Measurements from ENCODE around the gene GTF3C6. TPM values are rescaled to one million over a fixed set of nuclear protein-coding genes. Genes with fewer than 3 reads are reported as not detected.
A peak's percentile ranks its signal among the peaks of the same experiment; 100 is the strongest.
"Not testable (repeated sequence)": the region's sequence is repeated elsewhere in the genome, so short reads cannot be mapped to it uniquely, and the experiment has no call there.

Gene GTF3C6, protein sequence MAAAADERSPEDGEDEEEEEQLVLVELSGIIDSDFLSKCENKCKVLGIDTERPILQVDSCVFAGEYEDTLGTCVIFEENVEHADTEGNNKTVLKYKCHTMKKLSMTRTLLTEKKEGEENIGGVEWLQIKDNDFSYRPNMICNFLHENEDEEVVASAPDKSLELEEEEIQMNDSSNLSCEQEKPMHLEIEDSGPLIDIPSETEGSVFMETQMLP
- total RNA-seq, result 96.6 TPM
- long read RNA-seq, transcript GTF3C6-201 (6 exons, 952 nt), result major isoform, 98 of 106 reads
- long read RNA-seq, partial matches to known transcripts, result 2 of 106 reads
- long read RNA-seq, other reads (novel, unspliced or antisense), result 6 of 106 reads

DNA sequence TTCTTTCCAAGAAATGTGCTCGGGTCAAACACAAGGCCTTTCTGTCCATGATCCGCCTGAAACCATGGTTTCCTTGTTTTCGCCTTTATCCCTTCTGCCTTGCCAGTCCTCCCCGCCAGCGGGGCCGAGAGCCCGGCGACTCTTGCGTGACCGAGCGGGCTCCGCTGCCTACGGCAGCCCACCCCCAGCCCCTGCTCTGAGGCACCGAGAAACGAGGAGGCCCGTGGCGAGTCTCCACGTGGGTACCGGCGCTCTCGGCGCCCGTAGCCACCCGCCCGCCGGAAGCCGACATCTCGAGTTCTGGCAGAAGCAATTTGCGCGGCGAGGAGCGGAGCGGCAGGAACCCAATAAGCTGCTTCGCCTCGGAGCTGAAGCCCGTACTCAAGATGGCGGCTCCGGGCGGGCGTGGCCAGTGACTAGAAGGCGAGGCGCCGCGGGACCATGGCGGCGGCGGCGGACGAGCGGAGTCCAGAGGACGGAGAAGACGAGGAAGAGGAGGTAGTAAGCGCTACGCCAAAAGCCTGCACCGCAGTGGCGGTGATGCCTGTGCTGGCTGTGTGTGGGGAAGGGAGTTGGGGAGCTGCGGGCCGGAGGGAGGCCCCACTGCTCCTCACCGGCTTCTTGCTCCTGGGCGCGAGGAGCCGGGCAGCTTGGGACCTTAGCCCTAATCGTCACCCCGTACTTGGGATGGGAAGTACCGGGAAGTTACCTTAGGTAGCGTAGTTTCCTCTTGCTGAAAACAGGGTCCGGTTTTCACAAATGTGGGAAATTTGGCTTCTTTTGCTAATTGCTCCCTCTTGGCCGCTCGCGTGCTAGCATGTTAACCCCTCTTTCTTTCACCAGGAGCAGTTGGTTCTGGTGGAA is at the start of gene GTF3C6:
Gene GTF3C6, plus strand, starts transcription at position 378 of the 864 bp plus-strand sequence. Its CDS starts 64 bp downstream, at position 442.
- peak; percentile 97 for DNase-seq (ENCODE audit: low spot score)
- intact Hi-C loops (cut with DNase I), result loop anchor here (2.0 to 5.0 kb wide), 3 partner anchors 22 to 142 kb away; no protein-coding TSS in a partner anchor

DNA sequence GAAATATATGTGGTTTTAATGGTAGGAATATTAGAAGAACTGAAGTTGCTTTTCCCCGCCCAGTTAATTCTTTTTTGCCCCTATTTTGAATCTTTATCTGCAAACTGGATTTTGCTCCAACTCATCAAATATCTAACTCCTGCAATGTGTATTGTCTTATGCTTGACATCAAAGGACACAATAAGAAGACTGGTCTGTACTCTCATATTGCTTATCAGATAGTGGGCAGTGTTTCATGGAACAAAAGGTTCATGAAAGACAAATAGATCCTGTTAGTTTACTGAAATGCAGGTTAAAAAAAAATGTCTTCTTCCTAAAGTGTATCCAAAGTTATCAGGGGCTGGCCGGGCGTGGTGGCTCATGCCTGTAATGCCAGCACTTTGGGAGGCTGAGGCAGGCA is 27.7 kb upstream of the GTF3C6 start:
- no peak for DNase-seq (ENCODE audit: low spot score)
- intact Hi-C loops (cut with DNase I), result no loop called here

DNA sequence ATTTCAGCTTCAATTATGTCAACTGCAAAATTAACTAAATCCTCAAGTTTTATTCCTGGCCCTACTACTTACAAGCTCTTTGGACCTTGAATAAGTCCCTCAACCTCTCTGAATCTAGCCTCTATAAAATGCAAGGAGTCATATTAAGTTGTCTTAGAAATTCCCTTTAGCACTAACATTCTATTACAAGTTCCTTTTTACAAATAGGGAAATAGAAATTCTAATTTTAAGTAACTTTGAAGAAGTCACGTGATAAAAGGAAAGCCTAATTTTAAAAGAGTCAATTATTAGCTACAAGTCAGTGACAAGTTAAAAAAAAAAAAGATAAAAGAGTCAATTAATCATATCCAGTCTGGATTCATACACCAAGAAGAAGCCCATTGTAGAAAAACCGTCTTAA is 24.6 kb upstream of the GTF3C6 start:
- intact Hi-C loops (cut with DNase I), result no loop called here
- DNase-seq (ENCODE audit: low spot score), result no peak

DNA sequence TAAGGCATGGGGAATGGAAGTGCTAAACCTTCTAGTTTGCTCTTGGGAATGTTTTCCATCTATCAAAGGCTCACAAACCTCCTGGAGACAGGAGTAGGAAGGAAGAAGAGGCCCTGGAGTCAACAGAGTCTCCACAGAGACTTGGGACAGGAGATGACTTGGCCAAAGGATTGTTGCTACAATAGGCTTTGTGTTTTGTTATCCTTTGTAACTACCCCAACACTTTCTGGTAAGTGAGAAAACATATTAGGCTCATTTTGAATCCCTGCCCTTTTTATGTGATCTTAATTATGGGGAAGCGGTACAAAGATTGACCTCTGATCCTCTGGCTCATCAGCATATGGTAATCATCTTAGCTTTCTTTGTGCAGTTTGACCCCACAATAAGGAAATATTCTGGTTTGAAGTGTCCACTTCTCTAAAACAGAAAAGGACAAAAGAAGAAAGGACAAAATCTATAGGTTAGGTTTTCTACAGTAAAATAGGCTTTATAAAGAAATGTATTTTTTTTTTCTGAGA is 24.1 kb upstream of the GTF3C6 start:
- no peak for DNase-seq (ENCODE audit: low spot score)
- intact Hi-C loops (cut with DNase I), result no loop called here

DNA sequence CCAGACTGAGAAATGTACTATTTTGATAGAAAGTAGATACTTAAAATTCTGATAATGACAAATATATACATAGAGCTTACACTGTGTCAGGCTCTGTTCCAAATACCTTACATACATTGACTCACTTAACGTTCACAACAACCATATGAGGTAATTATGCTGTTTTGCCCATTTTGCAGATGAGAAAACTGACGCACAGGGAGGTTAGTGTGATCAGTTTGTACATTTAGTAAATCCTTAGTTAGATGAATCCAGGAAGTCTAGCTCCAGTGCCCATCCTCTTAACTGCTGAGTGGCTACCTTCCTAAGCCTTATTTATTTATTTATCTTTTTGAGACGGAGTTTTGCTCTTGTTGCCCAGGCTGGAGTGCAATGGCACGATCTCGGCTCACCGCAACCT is 23.3 kb upstream of the GTF3C6 start:
- DNase-seq (ENCODE audit: low spot score), result no peak
- intact Hi-C loops (cut with DNase I), result no loop called here

DNA sequence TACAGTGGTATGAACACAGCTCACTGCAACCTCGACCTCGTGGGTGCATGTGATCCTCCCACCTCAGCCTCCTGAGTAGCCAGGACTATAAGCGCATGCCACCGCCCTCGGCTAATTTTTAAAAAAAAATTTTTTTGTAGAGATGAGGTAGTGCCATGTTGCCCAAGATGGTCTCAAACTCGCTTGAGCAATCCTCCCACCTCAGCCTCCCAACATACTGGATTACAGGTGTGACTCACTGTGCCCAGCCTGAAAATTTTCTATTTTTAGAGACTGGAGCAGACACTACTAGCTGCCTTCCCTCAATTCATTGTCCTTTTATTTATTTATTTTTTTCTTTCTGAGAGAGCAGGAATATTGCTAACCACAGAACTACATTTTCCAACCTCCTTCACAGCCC is 20.3 kb upstream of the GTF3C6 start:
- DNase-seq (ENCODE audit: low spot score), result no peak
- intact Hi-C loops (cut with DNase I), result no loop called here

DNA sequence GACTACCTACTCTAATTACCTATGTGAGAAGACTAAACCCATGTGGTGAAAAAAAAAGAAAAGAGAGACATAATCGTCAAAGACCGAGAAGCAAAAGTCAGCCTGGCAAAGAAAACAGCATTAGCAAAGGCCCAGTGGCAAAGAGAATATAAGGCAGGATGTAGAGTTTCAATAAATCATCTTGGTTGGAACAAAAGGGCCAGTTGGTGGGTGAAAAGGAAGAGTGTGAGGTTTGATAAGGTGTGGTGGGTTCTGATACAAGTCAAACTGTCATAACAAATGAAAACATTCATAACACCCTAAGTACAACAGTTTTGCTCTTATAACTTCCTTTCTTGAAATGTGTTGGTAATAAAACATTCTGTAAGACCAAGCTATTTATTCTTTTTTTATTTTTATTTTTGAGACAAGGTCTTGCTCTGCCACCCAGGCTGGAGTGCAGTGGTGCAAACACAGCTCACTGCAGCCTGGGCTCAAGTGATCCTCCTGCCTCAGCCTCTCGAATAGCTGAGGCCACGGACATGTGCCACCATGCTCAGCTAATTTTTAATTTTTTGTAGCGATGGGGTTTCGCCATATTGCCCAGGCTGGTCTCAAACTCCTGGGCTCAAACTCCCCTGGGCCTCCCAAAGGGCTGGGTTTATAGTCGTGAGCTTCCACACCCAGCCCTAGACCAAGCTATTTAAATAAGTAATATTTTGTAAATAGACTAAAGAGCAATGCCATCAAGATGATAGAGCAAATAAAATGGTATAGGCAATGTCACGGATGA is 18.9 kb upstream of the GTF3C6 start:
- intact Hi-C loops (cut with DNase I), result no loop called here
- DNase-seq (ENCODE audit: low spot score), result no peak

DNA sequence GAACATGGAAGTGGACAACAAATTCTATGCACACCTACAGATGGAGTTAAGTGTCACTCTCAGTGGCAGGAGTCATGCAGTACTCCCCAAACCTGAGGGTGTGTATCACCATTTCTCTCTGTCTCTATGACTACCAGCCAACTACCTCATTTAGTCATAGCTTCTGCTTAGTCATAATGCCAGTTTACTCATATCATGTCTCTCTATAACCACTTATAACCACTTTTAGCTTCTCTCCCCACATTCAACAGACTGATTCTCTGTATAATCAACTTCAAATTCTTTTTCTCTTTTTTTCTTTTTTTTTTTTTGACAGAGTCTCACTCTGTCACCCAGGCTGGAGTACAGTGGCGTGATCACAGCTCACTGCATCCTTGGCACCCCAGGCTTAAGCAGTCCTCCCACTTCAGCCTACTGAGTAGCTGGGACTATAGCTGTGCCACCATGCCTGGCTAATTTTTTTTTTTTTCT is 13.8 kb upstream of the GTF3C6 start:
- intact Hi-C loops (cut with DNase I), result no loop called here
- no peak for DNase-seq (ENCODE audit: low spot score)

DNA sequence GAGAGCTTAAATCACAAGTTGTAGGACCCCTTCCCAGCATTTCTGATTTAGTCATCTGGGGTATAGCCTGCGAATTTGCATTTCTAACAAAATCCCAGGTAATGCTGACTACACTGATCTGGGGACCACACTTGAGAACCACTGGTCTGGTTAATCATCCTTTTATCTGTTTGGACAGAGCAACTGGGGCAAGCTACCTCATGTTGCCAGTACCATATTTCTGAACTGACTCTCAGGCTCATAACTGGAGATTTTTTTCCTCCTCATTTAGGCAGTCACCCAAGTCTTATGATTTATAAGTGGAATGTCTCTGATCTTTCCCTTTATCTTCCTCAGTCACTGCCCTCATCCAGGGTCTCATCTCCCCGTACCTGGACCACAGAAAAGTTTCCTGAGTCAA is 12.0 kb upstream of the GTF3C6 start:
- intact Hi-C loops (cut with DNase I), result no loop called here
- DNase-seq (ENCODE audit: low spot score), result no peak

DNA sequence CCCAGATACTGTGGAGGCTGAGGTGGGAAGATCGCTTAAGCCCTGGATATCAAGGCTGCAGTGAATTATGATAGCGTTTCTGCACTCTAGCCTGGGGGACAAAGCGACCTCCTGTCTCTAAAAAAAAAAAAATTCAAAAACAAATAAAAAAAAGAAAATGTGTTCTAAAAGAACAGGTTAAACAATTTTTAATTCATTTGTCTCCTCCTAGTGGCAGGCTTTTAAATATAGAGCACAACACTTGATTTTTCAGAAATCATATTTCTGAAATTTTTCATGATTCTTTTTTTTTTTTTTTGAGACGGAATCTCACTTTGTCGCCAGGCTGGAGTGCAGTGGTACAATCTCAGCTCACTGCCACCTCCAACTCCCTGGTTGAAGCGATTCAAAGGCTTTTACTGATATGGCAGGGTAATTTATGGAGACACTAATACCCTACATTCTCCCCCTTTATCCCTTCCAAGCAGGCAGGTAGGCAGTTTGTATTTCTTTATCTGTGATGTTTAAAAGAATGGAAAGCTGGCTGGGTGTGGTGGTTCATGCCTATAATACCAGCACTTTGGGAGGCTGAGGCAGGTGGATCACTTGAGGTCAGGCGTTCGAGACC is 8.7 kb upstream of the GTF3C6 start:
- DNase-seq (ENCODE audit: low spot score), result no peak
- intact Hi-C loops (cut with DNase I), result loop anchor here (2.0 kb wide), 2 partner anchors 267 to 421 kb away; no protein-coding TSS in a partner anchor

DNA sequence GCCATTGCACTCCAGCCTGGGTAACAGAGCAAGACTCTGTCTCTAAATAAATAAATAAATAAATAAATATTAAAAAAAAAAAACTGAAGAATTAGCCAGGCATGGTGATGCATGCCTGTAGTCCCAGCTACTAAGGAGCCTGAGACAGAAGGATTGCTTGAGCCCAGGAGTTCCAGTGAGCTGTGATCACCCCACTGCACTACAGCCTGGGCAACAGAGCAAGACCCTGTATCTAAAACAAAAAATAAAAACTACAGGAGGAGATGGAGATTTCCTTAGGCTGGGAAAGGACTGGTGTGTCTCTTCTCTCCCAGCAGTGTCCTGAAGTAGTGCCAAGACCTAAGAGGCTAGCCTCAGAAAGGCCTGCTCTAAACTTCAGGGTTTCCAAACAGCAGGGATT is 8.1 kb upstream of the GTF3C6 start:
- intact Hi-C loops (cut with DNase I), result loop anchor here (2.0 kb wide), 1 partner anchor 422 kb away; no protein-coding TSS in a partner anchor
- DNase-seq (ENCODE audit: low spot score), result no peak

DNA sequence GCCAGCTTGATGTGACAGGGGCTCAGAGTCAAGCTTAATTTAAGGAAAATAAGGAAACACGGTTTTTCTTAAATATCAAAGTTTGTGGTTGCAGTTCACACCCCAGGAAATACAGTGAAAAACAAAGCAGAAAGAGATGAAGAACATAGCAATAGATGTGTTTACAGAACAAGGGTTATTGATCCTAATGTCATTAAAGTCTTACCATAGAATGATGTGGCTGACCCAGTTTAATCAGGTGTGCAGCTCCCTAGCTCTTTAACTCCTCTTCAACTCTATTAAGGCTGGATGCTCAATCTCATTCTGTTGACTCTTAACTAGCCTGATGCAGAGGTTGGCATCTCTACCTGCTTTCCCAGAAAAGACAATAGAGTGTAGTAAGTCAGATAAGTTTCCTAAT is 7.5 kb upstream of the GTF3C6 start:
- intact Hi-C loops (cut with DNase I), result loop anchor here (2.0 kb wide), 1 partner anchor 422 kb away; no protein-coding TSS in a partner anchor
- no peak for DNase-seq (ENCODE audit: low spot score)

DNA sequence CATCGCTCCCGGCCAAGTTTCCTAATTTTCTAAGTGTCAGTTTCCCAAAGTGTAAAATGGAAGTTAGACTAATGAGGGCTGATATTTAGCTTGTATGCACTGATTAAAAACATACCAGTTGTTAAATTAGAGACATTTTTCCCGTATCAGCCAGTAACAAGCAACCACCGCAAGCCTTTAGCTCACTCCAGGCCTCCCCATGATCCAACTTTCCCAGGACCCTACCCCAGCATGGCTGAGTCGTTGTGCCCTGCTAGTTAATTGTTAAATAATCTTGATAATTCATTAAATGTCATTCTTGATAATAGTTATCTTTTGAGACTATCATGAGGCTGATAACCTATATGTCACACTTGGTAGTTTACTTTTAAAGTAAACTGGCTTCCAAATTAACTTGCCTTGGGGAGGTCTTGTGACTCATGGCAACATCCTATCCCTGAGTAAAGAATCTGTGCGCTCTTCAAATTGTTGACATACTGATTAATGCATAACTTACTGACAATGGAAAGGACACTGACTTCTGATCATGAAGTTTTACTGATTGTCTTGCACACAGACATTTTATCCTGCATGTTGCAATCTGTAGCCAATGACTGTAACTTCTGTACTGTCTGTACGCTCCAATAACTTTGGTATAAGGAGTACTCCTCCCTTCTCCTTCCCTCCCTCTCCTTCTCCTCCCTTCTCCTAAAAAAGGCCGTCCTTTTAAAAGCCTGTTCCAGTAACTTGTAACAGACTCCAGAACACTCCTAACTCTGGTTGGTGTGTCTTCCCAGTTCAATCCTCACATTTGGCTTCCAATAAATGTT is 6.3 kb upstream of the GTF3C6 start:
- intact Hi-C loops (cut with DNase I), result loop anchor here (2.0 kb wide), 1 partner anchor 423 kb away; no protein-coding TSS in a partner anchor
- DNase-seq (ENCODE audit: low spot score), result no peak

DNA sequence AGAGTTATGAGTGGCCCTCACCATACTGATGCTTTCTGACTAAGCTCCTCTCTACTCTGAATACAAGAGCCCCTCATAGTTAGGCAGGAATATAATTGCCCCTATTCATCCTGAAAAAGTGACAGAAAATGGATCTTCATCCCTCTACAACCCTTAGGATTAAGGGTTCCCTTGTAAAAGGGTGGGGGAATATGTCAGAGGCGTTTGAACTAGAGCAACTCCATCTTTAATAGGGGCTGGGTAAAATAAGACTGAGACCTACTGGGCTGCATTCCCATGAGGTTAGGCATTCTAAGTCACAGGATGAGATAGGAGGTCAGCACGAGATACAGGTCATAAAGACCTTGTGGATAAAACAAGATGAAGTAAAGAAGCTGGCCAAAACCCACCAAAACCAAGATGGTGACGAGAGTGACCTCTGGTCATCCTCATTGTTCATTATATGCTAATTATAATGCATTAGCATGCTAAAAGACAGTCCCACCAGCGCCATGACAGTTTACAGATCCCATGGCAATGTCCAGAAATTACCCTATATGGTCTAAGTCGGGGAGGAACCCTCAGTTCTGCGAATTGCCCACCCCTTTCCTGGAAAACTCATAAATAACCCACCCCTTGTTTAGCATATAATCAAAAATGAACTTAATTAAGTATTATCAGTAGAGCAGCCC is 4.7 kb upstream of the GTF3C6 start:
- DNase-seq (ENCODE audit: low spot score), result no peak
- intact Hi-C loops (cut with DNase I), result no loop called here

DNA sequence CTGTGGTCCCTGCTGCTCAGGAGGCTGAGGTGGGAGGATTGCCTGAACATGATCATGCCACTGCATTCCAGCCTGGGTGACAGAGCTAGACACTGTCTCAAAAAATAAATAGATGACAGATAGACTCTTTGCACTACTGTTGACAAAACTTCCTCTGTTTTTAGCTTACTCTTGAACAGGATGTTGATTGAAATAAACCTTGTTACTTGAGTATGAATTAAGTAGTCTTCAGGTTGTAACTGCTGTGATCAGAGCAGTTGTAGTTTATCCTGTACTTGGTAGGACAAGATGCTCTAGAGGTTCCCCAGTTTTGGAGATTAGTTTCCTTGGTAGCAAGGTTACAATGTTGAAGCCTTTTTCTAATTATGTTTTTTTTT is 1.5 kb downstream of the GTF3C6 start:
- DNase-seq (ENCODE audit: low spot score), result no peak
- intact Hi-C loops (cut with DNase I), result no loop called here

DNA sequence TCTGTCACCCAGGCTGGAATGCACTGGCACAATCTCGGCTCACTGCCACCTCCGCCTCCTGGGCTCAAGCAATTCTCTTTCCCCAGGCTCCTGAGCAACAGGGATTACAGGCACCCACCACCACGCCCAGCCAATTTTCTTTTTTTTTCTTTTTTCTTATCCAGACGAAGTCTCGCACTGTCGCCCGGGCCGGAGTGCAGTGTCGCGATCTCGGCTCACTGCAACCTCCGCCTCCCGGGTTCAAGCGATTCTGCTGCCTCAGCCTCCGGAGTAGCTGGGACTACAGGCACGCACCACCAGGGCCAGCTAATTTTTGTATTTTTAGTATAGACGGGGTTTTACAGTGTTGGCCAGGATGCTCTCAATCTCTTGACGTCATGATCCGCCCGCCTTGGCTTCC is 4.1 kb downstream of the GTF3C6 start:
- intact Hi-C loops (cut with DNase I); DNase-seq (ENCODE audit: low spot score): not testable (repeated sequence)

DNA sequence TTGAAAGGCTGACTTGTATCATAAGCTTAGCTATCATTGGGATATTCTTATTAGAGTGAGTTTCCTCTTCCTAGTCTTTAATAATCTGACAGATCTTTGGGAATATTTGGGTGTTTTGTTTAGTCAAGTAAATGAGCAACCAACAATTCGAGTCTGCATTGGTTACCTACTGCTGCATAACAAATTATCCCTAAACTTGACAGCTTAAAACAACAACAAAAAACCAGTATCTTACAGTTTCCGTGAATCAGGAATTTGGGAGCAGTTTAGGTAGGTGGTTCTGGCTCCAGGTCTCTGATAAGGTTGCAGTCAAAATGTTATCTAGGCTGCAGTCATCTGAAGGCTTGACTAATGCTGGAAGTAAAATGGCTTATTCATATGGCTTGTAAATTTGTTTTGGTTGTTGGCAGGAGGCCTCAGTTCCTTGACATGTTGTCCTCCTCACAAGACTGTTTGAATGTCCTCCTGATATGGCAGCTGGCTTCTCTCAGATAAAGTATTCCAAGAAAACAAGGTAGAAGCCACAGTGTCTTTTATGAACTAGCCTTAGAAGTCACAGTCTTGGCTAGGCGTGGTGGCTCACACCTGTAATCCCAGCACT is 7.2 kb downstream of the GTF3C6 start:
- intact Hi-C loops (cut with DNase I), result no loop called here
- DNase-seq (ENCODE audit: low spot score), result no peak
